Measurements from ENCODE around the gene ZDHHC12.

Gene ZDHHC12

DNA sequence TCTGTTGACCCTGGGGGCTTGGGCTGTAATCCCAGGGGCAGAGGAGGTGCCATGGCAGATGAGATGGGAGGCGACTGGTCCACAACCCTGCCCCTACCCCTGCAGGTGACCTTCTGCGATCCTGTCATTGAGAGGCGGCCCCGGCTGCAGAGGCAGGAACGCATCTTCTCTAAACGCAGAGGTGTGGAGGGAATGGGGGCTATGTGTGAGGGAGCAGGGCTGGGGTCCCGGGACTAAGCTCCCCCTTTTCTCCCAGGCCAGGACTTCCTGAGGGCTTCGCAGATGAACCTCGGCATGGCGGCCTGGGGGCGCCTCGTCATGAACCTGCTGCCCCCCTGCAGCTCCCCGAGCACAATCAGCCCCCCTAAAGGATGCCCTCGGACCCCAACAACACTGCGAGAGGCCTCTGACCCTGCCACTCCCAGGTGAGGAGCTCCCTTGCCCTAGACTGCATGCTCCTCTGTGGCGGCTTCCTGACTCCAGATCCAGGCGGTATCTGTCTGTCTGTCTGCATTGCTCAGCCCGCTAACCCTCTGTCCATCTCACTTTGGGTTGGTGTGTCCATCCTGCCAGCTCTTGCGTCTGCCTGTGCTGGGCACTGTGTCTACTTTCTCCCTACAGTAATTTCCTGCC lies 9.9 kb downstream of the ZDHHC12 start:
- DNase-seq (ENCODE audit: low spot score), result no peak
- TF ChIP-seq, protein P1, sequence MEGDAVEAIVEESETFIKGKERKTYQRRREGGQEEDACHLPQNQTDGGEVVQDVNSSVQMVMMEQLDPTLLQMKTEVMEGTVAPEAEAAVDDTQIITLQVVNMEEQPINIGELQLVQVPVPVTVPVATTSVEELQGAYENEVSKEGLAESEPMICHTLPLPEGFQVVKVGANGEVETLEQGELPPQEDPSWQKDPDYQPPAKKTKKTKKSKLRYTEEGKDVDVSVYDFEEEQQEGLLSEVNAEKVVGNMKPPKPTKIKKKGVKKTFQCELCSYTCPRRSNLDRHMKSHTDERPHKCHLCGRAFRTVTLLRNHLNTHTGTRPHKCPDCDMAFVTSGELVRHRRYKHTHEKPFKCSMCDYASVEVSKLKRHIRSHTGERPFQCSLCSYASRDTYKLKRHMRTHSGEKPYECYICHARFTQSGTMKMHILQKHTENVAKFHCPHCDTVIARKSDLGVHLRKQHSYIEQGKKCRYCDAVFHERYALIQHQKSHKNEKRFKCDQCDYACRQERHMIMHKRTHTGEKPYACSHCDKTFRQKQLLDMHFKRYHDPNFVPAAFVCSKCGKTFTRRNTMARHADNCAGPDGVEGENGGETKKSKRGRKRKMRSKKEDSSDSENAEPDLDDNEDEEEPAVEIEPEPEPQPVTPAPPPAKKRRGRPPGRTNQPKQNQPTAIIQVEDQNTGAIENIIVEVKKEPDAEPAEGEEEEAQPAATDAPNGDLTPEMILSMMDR (IDR thresholded peaks at IDR 0.05; ENCODE audit: borderline replicate concordance, control extremely low read depth, extremely low read depth, insufficient read depth, missing control alignments), result no peak
- in situ Hi-C loops (cut with MboI; ENCODE audit: low sequenced_read_pairs, unreplicated experiment), result no loop called here

DNA sequence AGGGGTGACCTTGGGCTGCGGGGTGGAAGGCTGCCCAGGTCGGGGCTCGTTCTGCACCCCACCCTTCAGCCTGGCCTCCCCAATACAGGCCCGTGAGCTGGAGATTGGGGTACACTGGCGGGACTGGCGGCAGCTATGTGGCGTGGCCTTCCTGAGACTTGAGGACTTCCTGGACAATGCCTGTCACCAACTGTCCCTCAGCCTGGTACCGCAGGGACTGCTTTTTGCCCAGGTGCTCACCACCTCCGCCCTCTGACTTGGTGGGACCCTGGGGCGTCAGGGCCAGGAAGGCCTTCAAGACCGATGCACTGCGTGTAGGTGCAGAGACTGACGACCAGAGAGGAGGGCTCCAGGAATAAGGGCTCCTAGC lies 10.5 kb downstream of the ZDHHC12 start:
- TF ChIP-seq, protein P1 (IDR thresholded peaks at IDR 0.05; ENCODE audit: borderline replicate concordance, control extremely low read depth, extremely low read depth, insufficient read depth, missing control alignments), result no peak
- in situ Hi-C loops (cut with MboI; ENCODE audit: low sequenced_read_pairs, unreplicated experiment), result no loop called here
- no peak for DNase-seq (ENCODE audit: low spot score)

DNA sequence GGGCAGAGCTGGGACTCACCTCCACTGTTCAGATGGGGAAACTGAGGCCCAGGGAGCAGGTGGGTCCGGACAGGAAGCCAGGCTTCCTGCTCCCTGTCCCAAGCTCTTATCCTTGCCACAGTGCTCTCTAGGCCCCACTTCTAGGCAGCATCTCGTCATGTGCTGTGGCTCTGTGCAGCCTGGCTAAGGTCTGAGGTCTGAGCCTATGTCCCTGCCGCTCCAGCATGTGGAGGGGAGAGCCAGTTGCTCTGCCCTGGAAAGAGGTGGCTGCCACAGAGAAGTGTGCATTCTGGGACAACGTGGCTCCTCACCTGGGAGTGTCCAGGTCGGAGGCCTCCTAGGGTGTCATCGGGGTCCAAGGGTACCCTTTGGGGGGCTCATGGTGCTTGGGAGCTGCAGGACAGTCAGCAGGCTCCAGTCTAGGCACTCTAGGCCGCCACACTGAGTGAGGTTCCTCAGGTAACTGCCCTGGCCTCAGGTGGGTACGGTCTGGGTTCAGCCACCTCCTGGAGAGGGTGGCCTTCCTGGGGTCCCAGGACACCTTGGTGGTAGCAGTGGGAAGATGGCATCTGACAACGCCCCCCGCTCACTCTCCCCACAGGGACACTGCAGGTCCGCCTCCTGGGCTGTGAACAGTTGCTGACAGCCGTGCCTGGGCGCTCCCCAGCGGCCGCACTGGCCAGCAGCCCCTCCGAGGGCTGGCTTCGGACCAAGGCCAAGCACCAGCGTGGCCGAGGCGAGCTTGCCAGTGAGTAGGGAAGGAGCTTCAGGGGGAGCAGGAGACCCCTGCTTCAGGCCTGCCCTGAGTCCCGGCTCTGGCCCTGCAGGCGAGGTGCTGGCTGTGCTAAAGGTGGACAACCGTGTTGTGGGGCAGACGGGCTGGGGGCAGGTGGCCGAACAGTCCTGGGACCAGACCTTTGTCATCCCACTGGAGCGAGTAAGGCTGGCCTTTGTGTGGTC lies 11.2 kb downstream of the ZDHHC12 start:
- in situ Hi-C loops (cut with MboI; ENCODE audit: low sequenced_read_pairs, unreplicated experiment), result no loop called here
- no peak for DNase-seq (ENCODE audit: low spot score)
- TF ChIP-seq, protein P1 (IDR thresholded peaks at IDR 0.05; ENCODE audit: borderline replicate concordance, control extremely low read depth, extremely low read depth, insufficient read depth, missing control alignments), result no peak

DNA sequence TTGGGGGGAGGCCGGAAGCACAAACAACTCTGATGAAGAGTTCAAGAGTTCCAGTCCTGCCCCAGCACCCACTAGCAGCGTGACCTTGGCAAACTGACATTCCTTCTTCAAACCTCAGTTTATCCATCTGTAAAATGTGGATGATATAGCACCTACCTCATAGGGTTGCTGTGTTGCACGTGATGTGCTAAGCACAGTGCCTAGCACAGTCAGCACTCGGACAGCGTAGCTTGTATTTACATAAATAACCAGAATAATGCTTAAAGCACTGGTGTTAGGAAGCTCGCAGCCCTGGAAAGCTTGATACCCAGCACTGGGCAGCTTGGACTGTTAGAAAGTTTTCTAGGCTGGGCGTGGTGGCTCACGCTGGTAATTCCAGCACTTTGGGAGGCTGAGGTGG lies 16.5 kb downstream of the ZDHHC12 start:
- TF ChIP-seq, protein P1 (IDR thresholded peaks at IDR 0.05; ENCODE audit: borderline replicate concordance, control extremely low read depth, extremely low read depth, insufficient read depth, missing control alignments), result no peak
- in situ Hi-C loops (cut with MboI; ENCODE audit: low sequenced_read_pairs, unreplicated experiment), result no loop called here
- DNase-seq (ENCODE audit: low spot score), result no peak

DNA sequence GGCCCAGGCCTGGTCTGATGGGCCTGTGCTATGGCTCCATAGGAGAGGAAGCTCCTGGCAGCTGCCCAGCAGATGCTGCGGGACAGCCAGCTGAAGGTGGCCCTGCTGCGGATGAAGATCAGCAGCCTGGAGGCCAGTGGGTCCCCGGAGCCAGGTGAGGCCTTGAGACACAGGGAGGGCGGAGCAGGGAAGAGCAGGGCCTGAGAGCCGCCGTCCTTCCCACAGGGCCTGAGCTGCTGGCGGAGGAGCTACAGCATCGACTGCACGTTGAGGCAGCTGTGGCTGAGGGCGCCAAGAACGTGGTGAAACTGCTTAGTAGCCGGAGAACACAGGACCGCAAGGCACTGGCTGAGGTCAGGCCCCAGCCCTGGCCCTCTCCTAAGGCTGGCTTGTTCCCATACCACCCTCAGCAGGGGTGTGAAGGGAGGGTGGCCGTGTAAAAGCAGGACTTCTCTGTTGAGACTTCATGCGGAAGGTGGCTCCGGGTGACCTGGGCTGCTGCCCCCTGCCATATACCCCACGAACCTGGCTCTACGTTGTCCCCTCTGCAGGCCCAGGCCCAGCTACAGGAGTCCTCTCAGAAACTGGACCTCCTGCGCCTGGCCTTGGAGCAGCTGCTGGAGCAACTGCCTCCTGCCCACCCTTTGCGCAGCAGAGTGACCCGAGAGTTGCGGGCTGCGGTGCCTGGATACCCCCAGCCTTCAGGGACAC lies 17.1 kb downstream of the ZDHHC12 start:
- in situ Hi-C loops (cut with MboI; ENCODE audit: low sequenced_read_pairs, unreplicated experiment), result no loop called here
- TF ChIP-seq, protein P1 (IDR thresholded peaks at IDR 0.05; ENCODE audit: borderline replicate concordance, control extremely low read depth, extremely low read depth, insufficient read depth, missing control alignments), result no peak
- no peak for DNase-seq (ENCODE audit: low spot score)

DNA sequence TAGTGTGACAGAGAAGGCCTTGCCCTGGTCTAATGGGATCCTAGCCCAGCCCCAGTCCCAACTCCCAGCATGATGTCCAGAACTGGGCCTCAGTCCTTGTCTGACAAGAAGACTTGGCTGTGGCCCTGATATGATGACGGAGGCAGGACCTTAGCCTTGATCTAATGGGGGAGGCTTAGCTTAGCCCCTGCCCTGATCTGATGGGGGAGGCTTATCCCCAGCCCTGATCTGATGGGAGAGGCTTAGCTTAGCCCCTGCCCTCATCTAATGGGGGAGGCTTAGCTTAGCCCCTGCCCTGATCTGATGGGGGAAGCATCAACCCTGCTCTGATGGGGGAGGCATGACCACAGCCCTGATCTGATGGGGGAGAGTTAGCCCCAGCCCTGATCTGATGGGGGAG lies 17.9 kb downstream of the ZDHHC12 start:
- no peak for DNase-seq (ENCODE audit: low spot score)
- TF ChIP-seq, protein P1 (IDR thresholded peaks at IDR 0.05; ENCODE audit: borderline replicate concordance, control extremely low read depth, extremely low read depth, insufficient read depth, missing control alignments), result no peak
- in situ Hi-C loops (cut with MboI; ENCODE audit: low sequenced_read_pairs, unreplicated experiment), result no loop called here
